K562 (cell line): ENCODE data around the gene MAP3K6. TPM values are rescaled to one million over a fixed set of nuclear protein-coding genes. Genes with fewer than 3 reads are reported as not detected.

Experiments
- CBFB ChIP-seq: sonication (generic); formaldehyde crosslinking; IDR thresholded peaks from 2 replicates; pipeline ENCODE4 v1.4.0; 2020; ENCODE audit warnings: mild to moderate bottlenecking, missing genetic modification reagents
- CTCF ChIP-seq, 3 experiments: IDR thresholded peaks in 2 of 3; conservative IDR thresholded peaks in 1 of 3; 2 replicates each; pipeline ENCODE4 v1.5.1; 2011 to 2012; ENCODE audit warnings: low read length in 3 of 3, mild to moderate bottlenecking in 3 of 3, control low read depth in 2 of 3, improper control_type of control experiment in 1 of 3, inconsistent platforms in 1 of 3, low read depth in 1 of 3, mixed read lengths in 1 of 3, moderate library complexity in 1 of 3; ENCODE audit not compliant: insufficient read depth in 2 of 3
- MYNN ChIP-seq, 2 experiments: sonication (generic); formaldehyde crosslinking in 1 of 2; IDR thresholded peaks; 2 replicates each; pipeline versions ENCODE4 v1.5.0 to v1.6.1; 2016 to 2020; ENCODE audit warnings: antibody characterized with exemption in 1 of 2, missing genetic modification reagents in 1 of 2
- POLR2AphosphoS5 ChIP-seq: IDR thresholded peaks from 2 replicates; pipeline ENCODE4 v1.6.1; 2011; ENCODE audit warnings: mild to moderate bottlenecking, low read depth, low read length, moderate library complexity; ENCODE audit not compliant: control insufficient read depth, insufficient read depth
- REST ChIP-seq, 2 experiments: fragments of 450-650 bp; formaldehyde crosslinking in 1 of 2; IDR thresholded peaks; 2 replicates each; pipeline versions ENCODE4 v1.4.0 to v1.6.1; 2014 to 2020; ENCODE audit warnings: mild to moderate bottlenecking in 2 of 2, borderline replicate concordance in 1 of 2, low read depth in 1 of 2
- ZNF274 ChIP-seq: IDR thresholded peaks from 2 replicates; pipeline ENCODE4 v1.6.1; 2011; ENCODE audit warnings: low read depth, mild to moderate bottlenecking, low read length, moderate library complexity, borderline replicate concordance
- ZNF449 ChIP-seq: fragments of 250-450 bp; sonication (Bioruptor Pico); IDR thresholded peaks from 2 replicates; pipeline ENCODE4 v1.8.0; 2022; ENCODE audit warnings: moderate library complexity, mild to moderate bottlenecking, inconsistent platforms
- ZNF639 ChIP-seq, 2 experiments: fragments of 200-800 bp in 1 of 2; sonication (Bioruptor generic) in 1 of 2; sonication (generic) in 1 of 2; formaldehyde crosslinking in 1 of 2; IDR thresholded peaks in 1 of 2; conservative IDR thresholded peaks in 1 of 2; 2 replicates each; pipeline versions ENCODE4 v1.5.0 to v1.6.1; 2016 to 2020; ENCODE audit warnings: missing compliant biosample characterization in 1 of 2, missing genetic modification characterization in 1 of 2, missing genetic modification reagents in 1 of 2
- polyA plus RNA-seq, 8 experiments: library from polyadenylated mRNA; depleted of rRNA in 4 of 8; stranded (reverse) in 5 of 8; unstranded in 3 of 8; fragments of >200 nt; fragmentation: Nextera tagmentation in 2 of 8; fragmentation: Illumina TruSeq in 1 of 8; extraction: Ambion mirVana in 2 of 8; extraction: Trizol in 1 of 8; gene quantifications; 2 replicates each; pipeline versions ENCODE4 v1.2.1 to v1.2.3, GENCODE V29; 2011 to 2014; ENCODE audit warnings: inconsistent platforms in 1 of 8, missing spikeins in 1 of 8
- total RNA-seq, 7 experiments: library from RNA; depleted of rRNA in 6 of 7; stranded (reverse); fragments of >200 nt in 6 of 7; fragmentation: Illumina TruSeq in 2 of 7; extraction: Trizol in 2 of 7; gene quantifications; 2 replicates each; pipeline versions ENCODE4 v1.2.1 to v1.2.3, GENCODE V29; 2011 to 2021; ENCODE audit warnings: low replicate concordance in 1 of 7
- TF ChIP-seq, protein P1 (sequence below): fragments of 450-650 bp; IDR thresholded peaks from 2 replicates; pipeline ENCODE4 v1.7.1; 2018; ENCODE audit warnings: mild to moderate bottlenecking, low read depth; ENCODE audit not compliant: partially characterized antibody

MAP3K6 gene
- total and polyA plus RNA-seq, 9 of the 15 experiments (the other 6 are each of a cell fraction or from before 2014, with no cell fraction given): 0.99 to 21.9 (median 7.0) TPM

- TF ChIP-seq CBFB (CRISPR knock-in tag): no peak
- TF ChIP-seq, protein P1, sequence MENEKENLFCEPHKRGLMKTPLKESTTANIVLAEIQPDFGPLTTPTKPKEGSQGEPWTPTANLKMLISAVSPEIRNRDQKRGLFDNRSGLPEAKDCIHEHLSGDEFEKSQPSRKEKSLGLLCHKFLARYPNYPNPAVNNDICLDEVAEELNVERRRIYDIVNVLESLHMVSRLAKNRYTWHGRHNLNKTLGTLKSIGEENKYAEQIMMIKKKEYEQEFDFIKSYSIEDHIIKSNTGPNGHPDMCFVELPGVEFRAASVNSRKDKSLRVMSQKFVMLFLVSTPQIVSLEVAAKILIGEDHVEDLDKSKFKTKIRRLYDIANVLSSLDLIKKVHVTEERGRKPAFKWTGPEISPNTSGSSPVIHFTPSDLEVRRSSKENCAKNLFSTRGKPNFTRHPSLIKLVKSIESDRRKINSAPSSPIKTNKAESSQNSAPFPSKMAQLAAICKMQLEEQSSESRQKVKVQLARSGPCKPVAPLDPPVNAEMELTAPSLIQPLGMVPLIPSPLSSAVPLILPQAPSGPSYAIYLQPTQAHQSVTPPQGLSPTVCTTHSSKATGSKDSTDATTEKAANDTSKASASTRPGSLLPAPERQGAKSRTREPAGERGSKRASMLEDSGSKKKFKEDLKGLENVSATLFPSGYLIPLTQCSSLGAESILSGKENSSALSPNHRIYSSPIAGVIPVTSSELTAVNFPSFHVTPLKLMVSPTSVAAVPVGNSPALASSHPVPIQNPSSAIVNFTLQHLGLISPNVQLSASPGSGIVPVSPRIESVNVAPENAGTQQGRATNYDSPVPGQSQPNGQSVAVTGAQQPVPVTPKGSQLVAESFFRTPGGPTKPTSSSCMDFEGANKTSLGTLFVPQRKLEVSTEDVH: peak; percentile 30
- TF ChIP-seq ZNF639 (CRISPR knock-in tag; conservative IDR thresholded peaks at IDR 0.05 in 1 of 2, IDR thresholded peaks at IDR 0.05 in 1 of 2): no peak
- peak; percentile 88 for TF ChIP-seq MYNN (IDR thresholded peaks at IDR 0.05)
- TF ChIP-seq MYNN (CRISPR knock-in tag; IDR thresholded peaks at IDR 0.05): no peak
- no peak for TF ChIP-seq ZNF274
- 0 out of 2 replicates have a peak, but pooled peaks have one; percentile 46 for TF ChIP-seq POLR2AphosphoS5
- peak; percentile 38 to 50 (median 42); a peak in 4 of 6 replicates for TF ChIP-seq CTCF (IDR thresholded peaks at IDR 0.05 in 2 of 3, conservative IDR thresholded peaks at IDR 0.05 in 1 of 3; ENCODE audit: insufficient read depth in 2 of 3, low read depth in 1 of 3, low read length in 3 of 3)
- peak; percentile 23; the same call in 1 of the 2 replicates for TF ChIP-seq REST (IDR thresholded peaks at IDR 0.05; ENCODE audit: borderline replicate concordance)
- TF ChIP-seq REST (CRISPR knock-in tag; IDR thresholded peaks at IDR 0.05; ENCODE audit: low read depth): no peak
- no peak for TF ChIP-seq ZNF449 (CRISPR knock-in tag)
Measured at GRCh38 chr1:27402349-27402754, 35.6 kb upstream of the MAP3K6 start (continued).
